Measurements from ENCODE around the gene PLEKHA7.

The PLEKHA7 gene

DNA sequence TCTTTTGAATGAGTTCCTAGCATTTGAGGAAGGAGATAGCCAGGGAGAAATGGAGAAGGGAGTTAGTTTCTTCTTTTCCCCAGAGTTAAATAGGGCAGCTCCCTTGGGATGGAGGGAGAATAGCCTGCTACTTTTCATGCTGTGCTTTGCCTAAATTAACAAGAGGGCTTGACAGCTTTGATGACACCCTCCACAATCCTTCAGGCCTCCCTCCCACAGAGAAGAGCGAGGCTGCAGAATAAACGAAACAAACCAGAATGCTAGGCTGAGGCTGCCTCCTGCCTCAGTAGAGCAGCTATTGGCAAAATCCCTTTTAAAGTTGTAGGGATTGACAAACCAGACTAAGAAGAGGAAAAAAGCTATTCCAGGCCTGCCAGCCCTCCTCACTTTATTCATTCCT is 181.2 kb downstream of the PLEKHA7 start:
- DNase-seq, result no peak

DNA sequence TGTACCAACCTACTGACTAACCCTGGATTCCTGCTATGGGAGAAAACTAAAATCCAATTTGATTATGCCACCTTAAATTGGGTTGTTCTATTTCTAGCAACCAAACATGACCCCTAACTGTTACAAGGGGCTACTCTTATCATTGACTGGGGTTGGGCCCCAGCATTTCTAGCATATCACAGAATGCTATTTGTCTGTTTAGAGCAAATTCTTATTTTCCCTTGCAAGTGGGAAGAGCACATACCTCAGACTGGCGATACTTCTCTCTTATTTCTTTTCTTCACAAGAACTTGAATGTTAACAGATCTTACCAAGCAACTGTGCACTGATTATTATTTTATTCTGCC is 182.0 kb downstream of the PLEKHA7 start:
- DNase-seq, result no peak

DNA sequence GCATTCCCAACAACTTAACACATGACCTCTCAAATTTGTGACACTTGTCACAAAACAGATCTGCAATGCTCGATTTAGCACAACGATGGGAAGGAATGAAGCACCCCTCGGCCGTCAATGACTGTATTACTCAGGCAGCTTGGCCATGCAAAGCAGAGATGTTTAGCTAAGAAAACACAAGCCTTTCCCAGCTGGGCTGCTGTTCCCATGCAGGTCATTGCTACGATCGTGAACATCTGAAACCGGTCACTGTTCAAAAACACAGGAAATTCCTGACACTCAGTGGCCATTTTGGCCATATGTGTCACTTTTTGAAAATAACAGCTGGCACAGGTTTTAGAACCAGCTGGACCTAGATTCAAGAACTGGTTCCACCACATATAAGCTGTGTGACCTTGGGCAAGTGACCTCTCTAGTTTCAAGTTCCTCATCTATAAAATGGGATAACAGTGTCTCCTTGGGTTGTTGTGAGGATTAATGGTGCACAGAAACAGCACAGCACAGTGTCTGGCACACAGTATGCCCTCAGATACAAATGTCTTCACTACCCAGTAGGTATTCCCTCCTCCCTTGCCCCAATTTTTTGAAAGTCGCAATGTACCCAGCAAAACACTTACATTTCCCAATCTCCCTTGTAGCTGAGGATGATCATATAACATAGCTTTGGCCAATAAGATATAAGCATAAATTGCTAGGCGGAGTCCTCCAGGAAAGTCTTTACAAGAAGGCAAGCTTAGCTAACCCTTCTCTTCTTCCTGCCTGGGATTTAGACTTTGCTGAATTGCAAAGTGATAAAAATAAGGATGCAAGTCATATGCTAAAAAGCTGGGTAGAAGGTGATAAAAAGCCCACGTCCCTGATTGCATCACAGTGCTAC is 182.7 kb downstream of the PLEKHA7 start:
- no peak for DNase-seq

DNA sequence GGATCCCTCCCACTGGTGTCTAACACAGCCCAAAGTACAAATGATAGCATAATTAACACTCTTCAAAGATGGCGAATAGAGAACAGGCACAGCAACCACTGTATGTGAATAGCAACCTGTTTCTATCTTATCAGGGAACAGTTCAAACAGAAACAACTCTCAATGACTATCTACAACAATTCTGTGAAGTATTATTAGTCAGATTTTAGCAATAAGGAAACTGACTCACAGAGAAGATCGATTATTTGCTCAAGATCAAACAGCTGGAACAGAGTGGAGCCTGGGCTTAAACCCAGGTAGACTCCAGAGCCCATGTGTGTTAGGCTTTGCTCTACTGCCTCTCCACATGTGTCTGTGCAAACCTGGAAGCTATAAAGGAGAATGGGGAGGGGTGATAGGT is 187.1 kb downstream of the PLEKHA7 start:
- DNase-seq, result peak; percentile 15

DNA sequence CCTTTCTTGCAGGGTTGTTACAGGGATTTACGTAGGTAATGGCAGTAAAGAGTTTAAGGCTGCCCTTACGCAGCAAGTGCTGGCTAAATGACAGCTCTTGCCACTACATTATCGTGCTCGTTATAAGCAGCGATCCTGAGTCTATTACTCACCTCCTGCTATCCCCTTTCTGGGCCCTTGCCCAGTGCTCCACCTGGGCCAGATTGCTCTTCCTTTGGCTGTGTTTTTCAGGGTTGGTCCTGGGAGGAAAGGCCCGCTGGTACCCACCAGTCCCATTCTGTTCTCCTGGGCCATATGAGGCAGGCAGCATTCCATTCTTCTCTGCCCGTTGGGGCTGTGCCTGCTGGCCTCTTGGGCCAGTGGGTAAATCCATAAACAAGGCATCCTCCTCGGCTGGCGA is 188.2 kb downstream of the PLEKHA7 start:
- no peak for DNase-seq

DNA sequence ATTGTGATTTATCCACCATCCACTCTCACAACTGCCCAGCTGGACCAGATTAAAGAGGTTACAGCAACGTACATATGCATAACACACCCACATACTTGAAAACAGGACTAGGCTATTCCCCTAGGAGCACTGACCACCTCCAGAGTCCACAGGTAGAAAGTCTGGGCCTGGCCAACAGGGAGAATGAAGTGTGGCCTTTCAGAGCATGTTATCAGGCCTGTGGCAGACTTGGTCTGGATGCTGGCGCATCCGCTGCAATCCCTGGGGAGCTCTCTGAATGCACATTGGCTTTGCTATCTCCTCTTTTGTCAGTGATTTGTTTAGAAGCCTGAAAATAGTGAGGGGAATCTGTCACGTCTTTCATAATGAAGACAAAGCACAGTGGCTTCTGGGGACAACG is 189.1 kb downstream of the PLEKHA7 start:
- DNase-seq, result no peak

DNA sequence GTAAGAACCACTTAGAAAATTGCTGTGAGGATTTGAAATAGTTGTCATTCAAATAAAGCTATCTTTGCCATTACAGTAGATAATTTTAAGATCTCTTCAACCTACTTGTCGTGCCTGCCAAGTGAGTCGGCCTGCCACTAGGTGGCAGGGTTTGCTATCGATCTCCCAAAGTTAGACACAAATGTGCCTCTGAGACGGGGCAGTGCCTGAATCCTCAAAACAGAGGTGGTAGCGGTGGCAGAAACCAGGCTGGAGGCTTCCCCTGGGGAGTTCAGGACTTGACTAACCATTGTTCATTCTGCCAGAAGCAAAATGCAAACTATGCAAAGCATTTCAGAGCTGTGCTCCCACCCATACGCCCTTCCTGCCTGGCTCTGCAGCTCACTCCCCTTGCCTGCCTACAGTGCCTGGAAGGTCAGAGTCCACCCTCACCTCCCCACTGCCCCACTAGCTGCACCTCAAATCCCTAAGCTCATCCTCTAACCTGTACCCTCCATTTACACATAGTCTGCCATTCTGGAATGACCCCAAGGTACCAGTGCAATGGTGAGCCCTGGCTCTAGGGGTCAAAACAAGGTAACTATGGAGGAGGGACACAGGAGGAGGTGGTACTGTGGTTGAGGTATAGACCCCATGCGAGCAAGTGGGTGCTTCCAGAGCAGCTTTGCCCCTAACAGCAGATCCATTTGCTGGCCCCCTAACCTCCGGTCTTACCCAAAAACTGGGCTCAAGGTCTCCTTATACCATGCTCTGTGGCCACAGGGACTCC is 193.7 kb downstream of the PLEKHA7 start:
- DNase-seq, result peak; percentile 76

DNA sequence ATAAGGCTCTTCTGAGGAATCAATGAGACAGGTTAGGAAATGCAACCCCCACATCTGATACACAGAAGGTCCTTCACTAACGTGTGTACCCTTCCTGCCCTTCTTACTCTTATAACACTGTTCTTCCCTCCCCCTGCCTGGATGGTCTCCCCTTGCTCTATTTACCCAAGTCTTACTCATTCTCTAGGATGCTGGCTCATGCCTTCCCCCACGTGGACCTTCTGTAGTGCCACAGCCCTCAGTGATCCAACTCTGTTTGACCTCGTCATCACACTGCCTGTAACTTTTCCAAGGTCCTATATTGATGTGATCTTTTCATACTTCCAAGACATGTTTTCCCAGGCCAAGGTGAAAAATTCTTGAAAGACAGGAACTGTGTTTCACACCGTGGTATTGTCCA is 195.9 kb downstream of the PLEKHA7 start:
- DNase-seq, result no peak

DNA sequence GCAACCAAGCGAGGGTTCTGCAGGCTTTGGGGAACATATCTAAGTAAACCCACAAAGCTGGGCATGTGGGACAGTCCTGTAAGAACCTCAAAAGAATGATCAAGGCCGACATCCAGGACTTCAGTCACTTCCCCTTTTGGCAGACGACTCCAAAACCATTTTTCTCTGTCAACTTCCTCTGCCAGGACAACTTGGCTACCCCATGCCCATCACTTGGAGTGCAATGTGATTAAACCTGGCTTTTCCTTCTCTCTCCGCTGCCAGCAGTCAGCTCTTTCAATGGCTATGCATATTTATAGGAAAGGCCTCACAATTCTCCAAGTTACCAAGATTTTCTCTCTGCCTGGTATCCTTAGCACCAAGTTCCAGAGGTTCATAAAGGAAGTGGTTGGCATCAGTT is 196.9 kb downstream of the PLEKHA7 start:
- no peak for DNase-seq

DNA sequence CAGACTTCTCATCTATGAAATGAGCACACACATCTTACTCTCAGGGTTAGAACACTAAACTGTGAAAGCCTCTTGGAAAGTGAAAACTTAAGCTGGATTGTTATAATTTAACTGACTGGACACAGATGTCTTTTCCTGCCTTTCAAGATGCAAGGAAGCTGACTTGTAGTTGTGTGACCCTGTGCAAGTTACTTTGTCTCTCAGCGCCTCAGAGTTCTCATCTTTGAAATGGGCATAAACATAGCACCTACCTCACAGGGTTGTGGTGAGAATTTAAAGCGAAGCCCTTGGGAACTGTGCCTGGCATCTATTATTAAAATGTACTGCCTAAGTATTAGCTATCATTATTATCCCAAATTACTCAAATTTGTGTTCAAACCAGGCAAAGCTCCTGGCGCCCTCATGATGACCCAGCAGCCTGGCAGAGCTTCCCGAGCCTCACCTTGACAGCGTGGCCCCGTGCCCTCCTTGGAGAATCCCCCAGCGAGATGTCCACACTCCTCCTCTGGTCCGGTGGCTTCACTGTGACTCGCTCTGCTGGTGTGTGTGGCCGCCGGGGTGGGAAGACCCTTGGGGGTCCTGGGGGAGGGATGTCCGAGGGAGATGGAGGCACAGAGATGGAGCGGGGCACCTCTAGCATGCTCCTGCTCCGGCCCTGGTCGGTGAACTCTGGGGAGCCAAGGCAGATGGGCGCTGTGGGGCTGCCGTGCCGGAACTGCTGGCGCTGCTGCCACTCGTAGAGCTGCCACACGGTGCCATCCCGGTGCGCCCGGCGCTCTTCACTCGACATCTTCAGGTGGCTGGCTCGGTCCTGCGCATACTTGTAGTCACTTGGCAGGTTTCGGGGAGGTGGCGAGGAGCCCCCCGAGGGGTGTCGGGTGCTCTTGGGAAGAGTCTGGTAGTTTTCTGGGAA is 197.6 kb downstream of the PLEKHA7 start:
- DNase-seq, result no peak

DNA sequence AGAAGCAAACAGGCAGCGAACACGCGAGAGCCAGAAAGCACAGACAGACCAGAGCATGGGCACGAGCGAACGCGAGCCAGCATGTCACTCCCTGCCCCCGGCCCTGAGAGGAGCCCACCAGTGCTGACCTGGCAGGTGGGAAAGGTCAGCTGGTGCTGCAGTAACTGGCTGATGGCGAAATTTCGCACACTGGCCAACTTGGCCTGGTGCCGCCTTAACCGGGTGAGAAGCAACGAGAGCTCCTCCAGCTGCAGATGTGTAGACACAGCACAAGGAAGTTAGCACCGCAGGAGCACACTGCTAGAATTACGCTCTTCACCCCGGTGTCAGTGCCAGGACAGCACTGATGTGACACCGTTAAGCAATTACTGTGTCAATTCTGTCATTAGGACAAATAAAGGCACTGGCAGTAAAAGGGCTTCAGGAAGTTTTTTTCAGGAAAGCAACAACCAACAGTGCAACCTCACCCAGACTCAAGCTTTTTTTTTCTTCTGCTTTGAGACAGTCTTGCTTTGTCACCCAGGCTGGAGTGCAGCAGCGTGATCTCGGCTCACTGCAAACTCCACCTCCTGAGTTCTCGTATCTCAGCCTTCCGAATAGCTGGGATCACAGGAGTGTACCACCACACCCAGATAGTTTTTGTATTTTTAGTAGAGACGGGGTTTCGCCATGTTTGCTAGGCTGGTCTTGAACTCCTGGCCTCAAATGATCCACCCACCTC is 199.0 kb downstream of the PLEKHA7 start:
- no peak for DNase-seq

DNA sequence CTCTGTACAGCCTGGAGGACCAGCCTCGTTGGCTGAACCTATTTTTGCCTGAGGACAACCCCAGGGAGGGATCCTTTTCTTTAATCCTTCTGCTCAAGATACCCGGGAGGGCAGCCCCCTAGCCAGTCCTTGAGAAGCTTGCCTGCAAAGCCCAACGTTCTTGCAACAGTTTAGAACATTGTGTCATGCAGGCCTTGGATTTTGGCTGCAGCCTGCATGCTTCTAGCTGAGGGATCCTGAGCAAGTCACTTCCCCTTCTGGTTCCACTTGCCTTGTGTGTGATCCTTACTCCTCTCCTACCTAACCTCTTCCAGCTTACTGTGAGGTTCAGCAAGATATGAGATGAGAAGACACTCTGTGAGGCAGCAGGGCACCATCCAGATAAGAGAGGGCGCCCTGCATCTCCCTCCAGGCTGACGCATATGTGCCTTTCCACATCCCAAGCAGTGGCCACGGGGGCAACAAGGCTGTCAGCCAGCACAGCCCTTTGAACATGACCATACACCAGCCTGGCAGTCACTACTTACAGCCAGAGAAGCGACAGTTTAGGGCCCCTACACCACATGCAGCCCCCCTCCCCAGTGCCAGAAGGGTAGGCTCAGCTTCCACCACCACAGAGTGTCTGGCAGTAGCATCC is 199.7 kb downstream of the PLEKHA7 start:
- DNase-seq, result no peak

DNA sequence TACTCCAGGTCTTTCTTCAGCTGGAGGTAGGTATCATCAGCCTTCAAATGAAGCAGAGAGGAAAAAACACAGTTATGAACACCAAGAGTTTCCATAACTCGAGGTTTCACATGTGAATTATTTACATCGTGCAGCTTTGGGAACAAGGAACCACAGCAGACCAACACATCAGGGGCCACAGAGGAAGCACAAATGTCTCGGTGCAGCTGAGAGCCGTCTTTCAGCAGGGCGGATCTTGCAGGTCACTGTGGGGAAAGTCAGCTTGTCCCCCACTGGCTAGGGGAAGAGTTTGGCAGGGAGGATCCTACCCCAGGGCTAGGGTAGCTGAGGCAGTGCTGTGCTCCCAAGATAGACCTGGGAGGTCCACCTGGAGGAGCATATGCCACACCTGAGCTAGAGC is 201.1 kb downstream of the PLEKHA7 start:
- no peak for DNase-seq

DNA sequence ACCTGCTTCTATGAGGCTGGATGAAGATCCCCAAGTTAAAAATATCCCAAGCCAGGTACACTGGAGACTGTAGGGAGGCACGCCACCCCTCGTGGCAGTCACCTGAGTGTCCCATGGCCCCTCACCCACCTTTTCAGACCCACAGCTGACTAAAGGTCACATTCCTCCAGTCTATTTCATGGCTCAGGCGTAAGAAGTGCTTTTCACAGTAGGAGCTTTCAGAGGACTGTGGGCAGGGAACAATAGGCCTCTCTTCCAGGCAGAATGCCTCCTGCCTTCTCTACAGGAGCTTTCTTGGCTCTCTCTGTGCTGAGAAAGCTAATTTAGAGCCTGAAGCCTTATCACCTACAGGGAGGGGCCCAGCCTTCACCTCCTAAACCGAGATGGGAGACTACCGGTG is 201.9 kb downstream of the PLEKHA7 start:
- no peak for DNase-seq

DNA sequence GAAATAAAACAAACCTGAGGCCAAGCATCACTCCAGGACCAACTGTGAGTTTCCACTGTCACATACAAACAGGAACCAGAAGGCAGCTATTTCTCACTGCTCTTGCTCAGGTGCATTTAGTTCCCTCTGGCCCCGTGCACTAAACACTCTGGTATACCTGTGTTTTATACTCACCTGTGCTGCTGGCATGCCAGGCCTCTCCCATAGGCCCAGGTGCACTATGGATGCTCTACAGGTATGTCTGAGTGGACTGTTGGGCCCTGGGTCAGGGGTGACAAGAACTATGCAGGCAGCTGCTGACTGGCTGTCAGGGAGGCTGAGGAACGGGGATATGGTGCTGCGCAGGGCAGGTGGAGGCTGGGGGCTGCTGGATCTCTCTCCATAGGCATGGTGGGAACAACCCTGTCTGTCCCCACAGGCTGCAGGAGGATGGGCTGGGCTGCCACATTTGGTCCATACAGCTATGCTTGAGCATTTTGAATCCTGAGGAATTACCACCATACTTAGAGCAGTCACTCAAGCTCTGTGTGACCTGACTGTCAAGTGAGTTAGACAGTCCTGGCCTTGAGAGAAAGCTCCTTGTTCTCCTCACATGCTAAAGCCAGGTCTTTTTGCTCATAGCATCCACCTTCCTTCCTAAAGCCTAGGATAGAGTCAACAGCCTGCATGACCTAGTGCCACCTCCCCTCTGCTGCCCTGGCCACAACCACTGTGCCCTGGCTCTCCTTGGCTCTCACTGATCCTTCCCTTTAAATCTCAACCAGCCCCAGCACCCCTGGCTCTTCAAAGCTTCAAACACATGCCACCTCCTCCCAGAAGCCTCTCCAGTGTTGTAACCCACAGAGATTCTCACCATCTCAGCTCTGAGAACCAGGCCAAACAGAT is 202.8 kb downstream of the PLEKHA7 start:
- DNase-seq, result no peak

DNA sequence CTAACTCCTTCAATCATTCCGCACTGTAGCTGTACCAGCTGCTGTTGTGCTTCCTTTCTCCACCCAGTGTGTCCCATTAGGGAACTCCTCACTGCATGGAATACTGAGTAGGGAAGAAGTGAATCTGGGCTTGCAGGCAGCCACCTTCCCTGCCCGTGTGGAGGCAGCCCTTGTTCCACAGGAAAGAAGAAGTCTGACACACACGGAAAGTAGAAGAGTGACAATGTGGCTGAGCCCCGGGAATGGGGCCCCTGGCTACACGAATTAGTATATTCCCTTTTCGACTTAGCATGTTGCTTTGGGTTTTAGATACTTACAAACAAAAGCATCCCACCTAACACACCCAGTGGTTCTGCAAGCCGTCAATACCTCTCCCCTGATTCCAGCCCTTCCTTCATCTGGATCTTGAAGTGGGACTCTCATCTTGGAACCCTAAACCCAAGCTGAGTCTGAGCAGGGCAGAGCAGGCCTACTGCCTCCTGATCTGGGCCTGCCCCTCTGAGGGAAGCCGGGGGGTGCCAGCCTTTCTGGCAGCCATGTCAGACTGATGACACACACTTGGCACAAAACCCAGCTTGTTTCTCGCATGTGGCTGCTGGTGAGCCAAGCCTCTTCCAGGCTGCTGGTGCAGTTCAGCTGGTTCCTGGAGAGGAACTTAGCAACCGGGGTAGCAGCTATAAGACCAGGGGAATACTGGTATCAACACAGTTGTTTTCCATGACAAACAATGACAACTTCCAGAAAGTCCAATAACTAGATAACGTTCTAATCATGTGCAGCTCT is 204.1 kb downstream of the PLEKHA7 start:
- no peak for DNase-seq

DNA sequence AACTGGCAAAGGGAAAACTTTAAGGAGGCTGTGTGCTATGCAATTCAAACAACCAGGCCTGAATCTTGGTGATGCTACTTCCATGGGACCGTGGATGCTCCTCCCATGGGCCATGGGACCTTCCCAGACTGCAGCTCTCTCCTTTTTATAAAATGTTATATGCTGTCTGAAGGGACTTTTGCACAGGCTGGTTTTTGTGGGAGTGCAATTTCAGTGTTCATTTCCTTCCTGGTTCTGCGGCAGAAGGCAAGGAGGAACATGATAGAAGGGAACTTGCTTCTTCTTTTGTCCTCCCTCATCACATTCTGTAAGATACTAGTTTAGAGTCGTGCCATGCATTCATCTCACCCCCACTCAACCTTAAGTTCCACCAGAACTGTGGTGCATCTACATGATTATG is 206.9 kb downstream of the PLEKHA7 start:
- no peak for DNase-seq

DNA sequence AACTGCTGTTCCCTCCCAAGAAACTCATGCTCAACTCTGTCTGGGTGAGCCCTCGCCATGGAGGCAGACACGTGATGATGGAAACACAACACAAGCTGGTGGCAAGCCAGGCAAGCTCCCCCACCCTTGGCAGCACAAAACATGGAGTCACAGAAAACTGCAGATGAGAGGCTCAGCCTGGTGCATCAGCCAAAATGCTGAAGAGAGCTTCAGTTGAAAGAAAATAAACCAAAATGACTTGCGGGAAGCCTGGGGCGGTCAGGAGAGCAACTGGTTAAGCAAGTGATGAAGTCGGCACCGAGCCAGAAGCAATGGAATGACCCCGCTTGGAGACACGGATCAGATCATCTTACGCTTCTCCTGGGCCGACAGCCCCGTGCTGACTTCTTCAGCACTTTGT is 207.4 kb downstream of the PLEKHA7 start:
- no peak for DNase-seq

DNA sequence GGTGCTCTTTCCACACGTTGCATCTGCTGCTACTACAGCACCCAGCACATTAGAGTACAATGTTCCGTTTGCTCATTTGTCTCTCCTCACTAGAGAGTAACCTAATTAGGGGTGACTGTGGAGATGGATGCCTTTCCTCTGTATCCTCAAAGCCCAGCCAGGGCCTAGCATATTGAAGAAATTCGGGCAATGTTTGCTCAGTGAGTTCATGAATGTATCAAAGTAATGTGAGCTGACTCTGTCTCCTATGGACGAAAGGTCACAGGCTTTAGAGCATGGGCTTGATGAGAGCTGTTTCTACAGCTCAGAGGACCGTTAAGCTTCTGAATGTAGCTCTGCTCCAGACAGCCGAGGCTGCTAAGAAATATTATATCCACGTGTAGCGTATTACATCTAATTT is 208.3 kb downstream of the PLEKHA7 start:
- DNase-seq, result no peak

All from stimulated activated CD4-positive, alpha-beta T cell treated with anti-CD3 and anti-CD28 coated beads, Interleukin-1b, Interleukin-23, amount 100 ng/mL, for 48 hours (primary cell).